Keratinocyte (primary cell): ENCODE results near the gene OR10K2. TPM values are rescaled to one million over a fixed set of nuclear protein-coding genes. Genes with fewer than 3 reads are reported as not detected.

Experiments used
- DNase-seq: peaks from one replicate; pipeline ENCODE4 v3.0.0-alpha.2; 2011; ENCODE audit warnings: low read depth, missing footprints, low spot score
- FAIRE-seq: peaks from 2 replicates; lab custom pipeline; 2011; peaks lifted over from hg19 to GRCh38; lab: Jason Lieb, UNC
- H2AFZ ChIP-seq: 2 replicates; pipeline ENCODE4 v1.6.0; 2012; ENCODE audit warnings: low read length, control low read depth, inconsistent platforms; ENCODE audit not compliant: control insufficient read depth
- H3K27ac ChIP-seq: 2 replicates; pipeline ENCODE4 v1.5.1; 2011; ENCODE audit warnings: low read length; ENCODE audit not compliant: control insufficient read depth, insufficient read depth
- H3K27me3 ChIP-seq: 3 replicates; pipeline ENCODE4 v1.6.0; 2011; ENCODE audit warnings: low read length; ENCODE audit not compliant: control insufficient read depth, insufficient read depth; ENCODE audit errors: extremely low read depth
- H3K36me3 ChIP-seq, 2 experiments: 2 replicates in 1 of 2; 3 replicates in 1 of 2; pipeline ENCODE4 v1.5.1; 2011; ENCODE audit warnings: low read length in 2 of 2, mild to moderate bottlenecking in 1 of 2; ENCODE audit not compliant: control insufficient read depth in 2 of 2, insufficient read depth in 2 of 2; ENCODE audit errors: extremely low read depth in 1 of 2
- H3K4me1 ChIP-seq: 3 replicates; pipeline ENCODE4 v1.5.1; 2011; ENCODE audit warnings: low read length; ENCODE audit not compliant: control insufficient read depth, insufficient read depth; ENCODE audit errors: extremely low read depth
- H3K4me2 ChIP-seq: 3 replicates; pipeline ENCODE4 v1.6.0; 2011; ENCODE audit warnings: low read depth, low read length; ENCODE audit not compliant: control insufficient read depth, insufficient read depth; ENCODE audit errors: extremely low read depth
- H3K4me3 ChIP-seq, 3 experiments: fragments of 200-600 bp in 1 of 3; sonication (generic) in 1 of 3; 2 replicates in 2 of 3; 3 replicates in 1 of 3; pipeline ENCODE4 v1.5.1; 2011 to 2016; ENCODE audit warnings: low read length in 3 of 3, mild to moderate bottlenecking in 3 of 3, control low read depth in 2 of 3, inconsistent platforms in 1 of 3, low read depth in 1 of 3, mixed read lengths in 1 of 3, mixed run types in 1 of 3, moderate library complexity in 1 of 3; ENCODE audit not compliant: control insufficient read depth in 2 of 3, insufficient read depth in 2 of 3; ENCODE audit errors: extremely low read depth in 1 of 3
- H3K79me2 ChIP-seq: 2 replicates; pipeline ENCODE4 v1.6.0; 2012; ENCODE audit warnings: low read length; ENCODE audit not compliant: control insufficient read depth, insufficient read depth
- H3K9ac ChIP-seq: 3 replicates; pipeline ENCODE4 v1.6.0; 2011; ENCODE audit warnings: low read length; ENCODE audit not compliant: control insufficient read depth, insufficient read depth; ENCODE audit errors: extremely low read depth
- H3K9me1 ChIP-seq: 3 replicates; pipeline ENCODE4 v1.6.0; 2011; ENCODE audit warnings: low read length; ENCODE audit not compliant: control insufficient read depth, insufficient read depth; ENCODE audit errors: extremely low read depth
- H3K9me3 ChIP-seq: 2 replicates; pipeline ENCODE4 v1.5.1; 2012; ENCODE audit warnings: low read depth, low read length; ENCODE audit not compliant: control insufficient read depth
- H4K20me1 ChIP-seq: 3 replicates; pipeline ENCODE4 v1.6.0; 2011; ENCODE audit warnings: low read length; ENCODE audit not compliant: control insufficient read depth, insufficient read depth; ENCODE audit errors: extremely low read depth
- CTCF ChIP-seq, 3 experiments: IDR thresholded peaks in 1 of 3; conservative IDR thresholded peaks in 1 of 3; optimal IDR thresholded peaks in 1 of 3; 2 replicates in 2 of 3; 3 replicates in 1 of 3; pipeline versions ENCODE3 to v1.5.1; 2011; ENCODE audit warnings: low read length in 3 of 3, mild to moderate bottlenecking in 3 of 3, moderate library complexity in 2 of 3, control low read depth in 1 of 3, inconsistent platforms in 1 of 3; ENCODE audit not compliant: insufficient read depth in 2 of 3; ENCODE audit errors: extremely low read depth in 1 of 3
- EZH2 ChIP-seq: IDR thresholded peaks from one replicate; pipeline ENCODE4 v1.6.1; 2012; ENCODE audit warnings: inconsistent platforms, mild to moderate bottlenecking, low read length, moderate library complexity
- dilution Hi-C: fragments of 300-500 bp; cut with MboI; formaldehyde crosslinking; loops from one replicate; pipeline ENCODE4 v1.7.0; 2020; ENCODE audit warnings: low sequenced_read_pairs; ENCODE audit not compliant: extremely low pct_ligation_motif_present
- polyA plus RNA-seq, 5 experiments: library from polyadenylated mRNA; depleted of rRNA in 3 of 5; stranded (reverse) in 3 of 5; stranded (forward) in 1 of 5; unstranded in 1 of 5; fragments of >200 nt; gene quantifications; 1 replicate in 1 of 5; 2 replicates in 3 of 5; 3 replicates in 1 of 5; pipeline versions ENCODE4 v1.2.1 to v1.2.3, GENCODE V29; 2011 to 2012; ENCODE audit warnings: missing spikeins in 2 of 5, low read depth in 1 of 5, low replicate concordance in 1 of 5

The OR10K2 gene
- polyA plus RNA-seq, 1 donor (not counting 4 experiments of a cell fraction or from before 2014, with no cell fraction given) = not detected

- Histone ChIP-seq H2AFZ (no peak overlapping the region), H3K9ac (no peak overlapping the region), H3K9me1 (no peaks in the 10 kb centered on the region), H3K4me2 (no peak overlapping the region), H3K4me3 (no peak overlapping the region), H3K27ac (no peak overlapping the region), H3K9me3 (no peaks in the 10 kb centered on the region), H3K4me1 (no peaks in the 10 kb centered on the region), H3K27me3 (no peaks in the 10 kb centered on the region), H3K79me2 (no peaks in the 10 kb centered on the region), H4K20me1 (no peaks in the 10 kb centered on the region), H3K36me3 (no peaks in the 10 kb centered on the region)
- no peak for TF ChIP-seq CTCF (optimal IDR thresholded peaks at IDR 0.05 in 1 of 3, IDR thresholded peaks at IDR 0.05 in 1 of 3, conservative IDR thresholded peaks at IDR 0.05 in 1 of 3; ENCODE audit: extremely low read depth in 1 of 3, insufficient read depth in 2 of 3, low read length in 3 of 3)
- TF ChIP-seq EZH2 = no peak
- FAIRE-seq (no peak), DNase-seq (no peak)
- dilution Hi-C loops = no loop called here
These were observed 31.2 kb upstream of the OR10K2 start for GRCh38 chr1:158457246-158457645.

GRCh38 chr1:158454537-158454936, 28.5 kb upstream of the OR10K2 start:
- FAIRE-seq (no peak), DNase-seq (no peak)
- no peaks in the 10 kb centered on the region for H3K9me1 ChIP-seq
- H3K4me2 ChIP-seq = no peak overlapping the region
- no peaks in the 10 kb centered on the region for H3K9me3 ChIP-seq
- no peak overlapping the region for H3K9ac ChIP-seq
- no peaks in the 10 kb centered on the region for H3K36me3 ChIP-seq
- no peak for TF ChIP-seq CTCF (optimal IDR thresholded peaks at IDR 0.05 in 1 of 3, IDR thresholded peaks at IDR 0.05 in 1 of 3, conservative IDR thresholded peaks at IDR 0.05 in 1 of 3; ENCODE audit: extremely low read depth in 1 of 3, insufficient read depth in 2 of 3, low read length in 3 of 3)
- no peak for TF ChIP-seq EZH2
- H3K79me2 ChIP-seq = no peaks in the 10 kb centered on the region
- H3K4me1 ChIP-seq = no peaks in the 10 kb centered on the region
- no peaks in the 10 kb centered on the region for H4K20me1 ChIP-seq
- H3K4me3 ChIP-seq = no peak overlapping the region
- dilution Hi-C loops = no loop called here
- H3K27ac ChIP-seq = no peak overlapping the region
- H2AFZ ChIP-seq = no peak overlapping the region
- H3K27me3 ChIP-seq = no peaks in the 10 kb centered on the region
